HPDE6-E6E7 (cell line): ENCODE results near the gene HLA-DRB1.
"Not testable (repeated sequence)": the region's sequence is repeated elsewhere in the genome, so short reads cannot be mapped to it uniquely, and the experiment has no call there.

Source experiments
- DNase-seq: peaks from one replicate; pipeline ENCODE4 v3.0.0; 2011; ENCODE audit warnings: missing footprints; ENCODE audit errors: extremely low spot score

HLA-DRB1 gene

DNA sequence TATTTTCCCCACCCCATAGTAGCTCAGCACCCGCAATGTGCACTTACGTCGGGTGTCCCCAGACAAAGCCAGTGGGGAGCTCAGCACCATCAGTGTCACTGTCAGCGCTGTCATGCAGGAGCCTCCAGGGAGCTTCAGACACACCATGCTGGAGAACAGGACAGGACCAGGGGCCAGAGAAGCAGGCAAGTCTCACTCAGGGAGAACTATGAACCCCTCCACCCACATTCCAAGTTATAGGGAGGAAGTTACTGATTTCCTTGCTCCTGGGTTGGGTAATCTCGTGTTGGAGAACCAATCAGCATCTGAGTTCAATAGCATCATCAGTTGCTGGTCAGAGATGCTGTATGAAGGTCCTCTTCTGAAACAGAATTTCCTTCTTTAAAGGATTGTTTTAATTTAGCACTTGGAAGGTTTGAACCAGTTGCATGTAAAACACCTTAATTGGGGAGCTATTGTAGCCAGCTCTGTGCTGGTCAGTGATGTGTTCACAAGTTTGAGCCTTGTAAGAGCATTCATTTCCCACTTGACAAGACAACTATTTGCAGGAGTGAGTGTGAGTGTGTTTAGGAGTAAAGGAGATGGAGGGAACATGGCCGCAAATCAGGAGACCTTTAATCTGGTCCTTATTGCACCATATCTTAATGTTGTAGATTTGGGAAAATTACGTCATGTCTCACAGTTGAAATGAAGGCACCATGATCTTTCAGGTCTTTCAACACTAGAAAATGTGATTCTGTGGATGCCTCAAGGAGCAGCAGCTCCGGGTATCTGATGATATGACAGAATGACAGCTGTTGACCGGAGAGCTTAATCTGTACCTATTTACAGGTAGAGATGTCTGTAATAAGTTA lies at the start of gene HLA-DRB1:
Gene HLA-DRB1, minus strand, starts transcription at position 253 of the 854 bp plus-strand sequence. Its CDS starts 106 bp downstream, at position 147.
- no peak for DNase-seq

DNA sequence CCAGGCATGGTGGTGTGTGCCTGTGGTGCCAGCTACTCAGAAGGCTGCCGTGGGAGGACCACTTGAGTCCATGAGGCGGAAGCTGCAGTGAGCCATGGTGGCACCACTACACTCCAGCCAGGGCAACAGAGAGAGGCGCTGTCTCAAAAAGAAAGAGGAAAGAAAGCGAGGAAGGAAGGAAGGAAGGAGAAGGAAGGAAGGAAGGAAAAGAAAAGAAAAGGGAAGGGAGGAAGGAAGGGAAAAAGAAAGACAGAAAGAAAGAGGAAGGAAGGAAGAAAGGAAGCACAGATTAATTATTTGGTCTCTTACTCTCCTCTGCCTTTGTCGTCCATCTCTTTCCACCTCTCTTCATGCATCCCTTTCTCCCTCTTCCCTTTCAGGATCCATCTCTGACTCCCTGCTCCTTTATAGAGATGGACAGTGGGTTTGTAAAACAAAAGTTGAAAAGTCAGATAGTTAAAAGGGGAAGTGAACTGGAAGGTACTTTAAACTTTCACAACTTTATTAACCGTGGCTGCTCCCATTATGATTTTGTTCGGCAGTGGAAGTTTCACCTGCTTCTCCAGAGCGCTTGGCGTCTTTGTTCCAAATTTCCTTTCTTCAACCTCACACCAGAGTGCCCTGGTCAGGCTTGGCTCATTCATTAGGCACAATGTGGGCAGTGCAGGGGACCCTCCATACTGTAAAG lies 49.0 kb upstream of the HLA-DRB1 start:
- DNase-seq = no peak

- no peak for DNase-seq
Measured at GRCh38 chr6:32637883-32638282, 48.2 kb upstream of the HLA-DRB1 start.

- DNase-seq = no peak
Measured at GRCh38 chr6:32637219-32637880, 47.7 kb upstream of the HLA-DRB1 start, which contains the start of gene HLA-DQA1. TSS of gene HLA-DQA1 (plus strand) at chr6:32637406. CDS start at chr6:32637459, 53 bp downstream.

- no peak for DNase-seq
Measured at GRCh38 chr6:32635526-32636123, 46.0 kb upstream of the HLA-DRB1 start.

GRCh38 chr6:32629793-32630192 lies 40.1 kb upstream of the HLA-DRB1 start:
- not testable (repeated sequence) for DNase-seq

DNA sequence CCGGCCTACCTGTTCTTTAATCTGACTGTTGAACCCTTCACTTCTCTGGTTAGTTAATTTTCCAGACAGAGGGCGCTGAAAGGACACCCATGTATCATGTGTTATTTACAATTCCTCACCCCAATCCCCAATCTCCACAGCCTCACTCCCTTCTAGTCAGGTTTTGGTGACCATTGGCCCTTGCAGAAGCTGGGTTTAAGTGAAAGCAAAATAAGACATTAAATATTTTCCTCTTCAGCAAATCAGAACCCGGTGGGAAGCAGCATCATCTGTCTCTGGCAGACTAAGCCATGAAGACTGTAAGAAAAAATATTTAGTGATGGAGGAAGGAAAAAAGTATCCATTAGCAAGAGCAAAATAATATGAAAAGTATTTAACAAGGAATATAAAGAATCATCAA lies 38.2 kb upstream of the HLA-DRB1 start:
- DNase-seq = peak; percentile 26

GRCh38 chr6:32627249-32627648 lies 37.6 kb upstream of the HLA-DRB1 start:
- no peak for DNase-seq

GRCh38 chr6:32625137-32625536 lies 35.5 kb upstream of the HLA-DRB1 start:
- no peak for DNase-seq

GRCh38 chr6:32624565-32624964 lies 34.9 kb upstream of the HLA-DRB1 start:
- DNase-seq = no peak

GRCh38 chr6:32623693-32624092 lies 34.0 kb upstream of the HLA-DRB1 start:
- DNase-seq = no peak

- DNase-seq = no peak
Measured at GRCh38 chr6:32622545-32623401, 33.1 kb upstream of the HLA-DRB1 start.

DNA sequence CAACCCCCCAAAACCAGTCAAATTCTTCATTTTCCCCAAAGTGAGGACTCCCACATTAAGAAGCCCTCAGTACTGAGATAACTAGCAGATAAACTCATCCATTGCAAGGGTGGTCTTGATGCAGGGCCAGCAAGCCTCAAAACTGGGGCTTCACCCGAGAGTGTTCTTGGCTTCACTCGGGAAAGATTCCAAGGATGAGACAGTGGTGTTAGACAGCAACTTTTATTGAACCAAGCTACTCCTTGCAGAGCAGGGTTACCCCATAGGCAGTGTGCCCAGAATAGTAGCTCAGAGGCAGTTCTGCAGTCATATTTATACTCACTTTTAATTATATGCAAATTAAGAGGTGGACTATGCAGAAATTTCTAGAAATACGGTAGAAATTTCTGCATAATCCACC lies 31.7 kb upstream of the HLA-DRB1 start:
- no peak for DNase-seq

- DNase-seq = no peak
Measured at GRCh38 chr6:32617751-32618150, 28.1 kb upstream of the HLA-DRB1 start.

DNA sequence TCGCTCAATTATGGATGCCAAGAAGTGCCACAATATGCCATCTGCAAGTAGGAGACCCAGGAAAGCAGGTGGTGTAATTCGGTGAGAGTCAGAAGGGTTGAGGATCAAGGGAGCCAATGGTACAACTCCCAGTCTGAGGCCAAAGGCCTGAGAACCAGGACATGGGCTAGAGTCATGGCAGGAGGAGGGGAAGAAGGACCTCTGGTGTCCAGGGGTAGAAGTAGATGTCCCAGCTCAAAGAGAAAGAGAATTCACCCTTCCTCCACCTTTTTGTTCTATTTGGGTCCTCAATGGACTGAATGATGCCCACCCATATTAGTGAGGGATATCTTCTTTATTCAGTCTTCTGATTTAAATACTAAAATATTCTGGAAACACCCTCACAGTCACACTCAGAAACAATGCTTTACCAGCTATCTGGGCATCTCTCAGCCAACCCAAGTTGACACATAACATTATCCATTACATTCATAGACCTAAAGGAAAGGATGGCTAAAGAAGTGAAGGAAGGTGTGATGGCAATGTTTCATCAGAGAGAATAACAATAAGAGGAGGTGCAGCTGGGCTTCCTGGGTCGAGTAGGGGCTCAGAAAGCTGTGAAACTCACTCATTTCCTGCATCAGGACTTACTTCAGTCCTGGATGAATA lies 26.4 kb upstream of the HLA-DRB1 start:
- DNase-seq = no peak

DNA sequence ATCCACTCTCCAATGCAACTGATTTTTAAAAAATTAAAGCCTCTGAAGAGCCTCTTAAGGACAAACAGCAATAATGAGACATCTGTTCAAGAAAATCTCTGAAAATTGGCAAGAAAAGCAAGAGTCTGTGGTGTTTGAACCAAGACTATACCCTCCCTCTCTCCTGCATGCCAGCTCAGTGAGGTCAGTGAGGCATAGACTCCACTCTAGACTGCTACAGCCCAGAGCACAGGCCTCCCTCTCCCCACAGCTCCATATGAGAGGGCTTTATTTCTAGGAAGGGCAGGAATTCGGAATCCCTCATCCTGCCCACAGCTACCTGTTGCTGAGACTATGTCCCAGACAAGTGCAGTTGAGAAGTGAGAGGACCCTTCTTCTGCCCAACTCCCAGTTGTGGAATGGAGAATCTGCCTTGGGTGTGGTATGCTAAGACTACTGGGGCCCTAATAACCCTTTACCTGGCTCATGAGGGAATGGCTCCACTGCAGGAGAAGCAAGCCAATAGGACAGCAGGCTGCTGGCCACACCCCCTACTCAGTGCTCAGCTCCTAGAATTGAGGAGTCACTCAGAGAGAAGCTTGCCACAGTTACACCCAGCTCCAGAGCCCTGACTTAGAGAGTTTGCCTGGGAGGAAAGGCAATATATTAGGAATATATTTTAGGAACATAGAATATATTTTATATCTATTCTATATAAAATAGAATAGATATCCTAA lies 24.9 kb upstream of the HLA-DRB1 start:
- DNase-seq = no peak

GRCh38 chr6:32613475-32613874 lies 23.8 kb upstream of the HLA-DRB1 start:
- no peak for DNase-seq

GRCh38 chr6:32610682-32611296 lies 21.1 kb upstream of the HLA-DRB1 start:
- DNase-seq = no peak
